ENCODE results near the gene IGFN1. TPM values are rescaled to one million over a fixed set of nuclear protein-coding genes. Genes with fewer than 3 reads are reported as not detected.

The IGFN1 gene
- polyA plus RNA-seq, 1 of the 3 experiments (the other 2 are of a cell fraction): 0.18 TPM

GRCh38 chr1:201229771-201230635 lies 39.4 kb downstream of the IGFN1 start:
- Histone ChIP-seq H3F3A (replicated peaks; ENCODE audit: insufficient read depth) (peaks cover 2% of the 10 kb centered on the region), H3K4me3 (ENCODE audit: low read depth in 2 of 2, low read length in 1 of 2) (no peak overlapping the region), H3K27me3 (ENCODE audit: insufficient read depth) (no peaks in the 10 kb centered on the region), H3K4me2 (peak overlapping the region; percentile 15; the same call in 1 of the 2 replicates), H3K36me3 (replicated peaks in 1 of 2; ENCODE audit: control insufficient read depth in 1 of 2, insufficient read depth in 2 of 2, low read length in 1 of 2) (no peaks in the 10 kb centered on the region), H3K27ac (ENCODE audit: low read depth in 2 of 2, low read length in 1 of 2) (no peak overlapping the region), H3K9me2 (no peaks in the 10 kb centered on the region), H4K20me1 (ENCODE audit: insufficient read depth) (no peaks in the 10 kb centered on the region), H3K9ac (no peak overlapping the region), H3K79me2 (ENCODE audit: insufficient read depth) (no peaks in the 10 kb centered on the region), H2AFZ (ENCODE audit: low read depth) (no peak overlapping the region), H3K9me3 (no peaks in the 10 kb centered on the region), H3K4me1 (ENCODE audit: control insufficient read depth in 1 of 2, insufficient read depth in 2 of 2, low read depth in 1 of 2, low read length in 1 of 2) (no peaks in the 10 kb centered on the region)
- WGBS (ENCODE audit: low lambda C conversion rate): 68% methylated on average over 5 of the region's 6 CpGs
- DNase-seq: no peak
- POLR2A ChIA-PET: no interaction called here
- CTCF ChIA-PET: interaction anchor here (1.3 to 1.7 kb wide), 2 partner anchors 24 to 131 kb away, joined by 3 read pairs; no protein-coding TSS in a partner anchor
- TF ChIP-seq TAF1 (IDR thresholded peaks at IDR 0.05; ENCODE audit: borderline replicate concordance, low read depth, low read length) (no peak), TCF12 (IDR thresholded peaks at IDR 0.05) (no peak), RAD21 (IDR thresholded peaks at IDR 0.05; ENCODE audit: low read length) (peak; percentile 16; the same call in 1 of the 2 replicates), FOXM1 (IDR thresholded peaks at IDR 0.05; ENCODE audit: low read depth) (no peak), IRF3 (IDR thresholded peaks at IDR 0.05; ENCODE audit: low read depth, low read length) (no peak), PBX3 (IDR thresholded peaks at IDR 0.05) (no peak), FOSL2 (IDR thresholded peaks at IDR 0.05; ENCODE audit: borderline replicate concordance, low read depth) (peak; percentile 19; the same call in 1 of the 2 replicates), CTCF (IDR thresholded peaks at IDR 0.05) (peak; percentile 15; the same call in 1 of the 2 replicates)

- H3K4me2 ChIP-seq: no peak overlapping the region
- TF ChIP-seq YY1 (IDR thresholded peaks at IDR 0.05; ENCODE audit: low read depth) (no peak), FOSL2 (IDR thresholded peaks at IDR 0.05; ENCODE audit: borderline replicate concordance, low read depth) (no peak), TAF1 (IDR thresholded peaks at IDR 0.05; ENCODE audit: borderline replicate concordance, low read depth, low read length) (no peak), JUND (IDR thresholded peaks at IDR 0.05) (no peak), ZBTB33 (IDR thresholded peaks at IDR 0.05; ENCODE audit: borderline replicate concordance, low read depth) (no peak), PBX3 (IDR thresholded peaks at IDR 0.05) (no peak), GABPA (IDR thresholded peaks at IDR 0.05; ENCODE audit: low read depth) (no peak), GATA2 (CRISPR knock-in tag; IDR thresholded peaks at IDR 0.05) (no peak), FOXJ3 (CRISPR knock-in tag; IDR thresholded peaks at IDR 0.05) (no peak), TCF12 (IDR thresholded peaks at IDR 0.05) (no peak), NFIC (IDR thresholded peaks at IDR 0.05; ENCODE audit: borderline replicate concordance) (no peak), CHD2 (IDR thresholded peaks at IDR 0.05; ENCODE audit: low read length, partially characterized antibody) (no peak)
- TF ChIP-seq, protein P1, sequence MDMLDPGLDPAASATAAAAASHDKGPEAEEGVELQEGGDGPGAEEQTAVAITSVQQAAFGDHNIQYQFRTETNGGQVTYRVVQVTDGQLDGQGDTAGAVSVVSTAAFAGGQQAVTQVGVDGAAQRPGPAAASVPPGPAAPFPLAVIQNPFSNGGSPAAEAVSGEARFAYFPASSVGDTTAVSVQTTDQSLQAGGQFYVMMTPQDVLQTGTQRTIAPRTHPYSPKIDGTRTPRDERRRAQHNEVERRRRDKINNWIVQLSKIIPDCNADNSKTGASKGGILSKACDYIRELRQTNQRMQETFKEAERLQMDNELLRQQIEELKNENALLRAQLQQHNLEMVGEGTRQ (IDR thresholded peaks at IDR 0.05; ENCODE audit: borderline replicate concordance, low read depth, low read length): no peak
- no peak overlapping the region for H3K9ac ChIP-seq
- H3F3A ChIP-seq (replicated peaks; ENCODE audit: insufficient read depth): peaks cover 2% of the 10 kb centered on the region
- WGBS (ENCODE audit: low lambda C conversion rate): 45% methylated on average over 4 of the region's 4 CpGs
- no peaks in the 10 kb centered on the region for H4K20me1 ChIP-seq (ENCODE audit: insufficient read depth)
- no peak for DNase-seq
- no peaks in the 10 kb centered on the region for H3K9me2 ChIP-seq
- POLR2A ChIA-PET: no interaction called here
- no peak overlapping the region for H3K27ac ChIP-seq (ENCODE audit: low read depth in 2 of 2, low read length in 1 of 2)
- H3K27me3 ChIP-seq (ENCODE audit: insufficient read depth): no peaks in the 10 kb centered on the region
- CTCF ChIA-PET: interaction anchor here (1.3 to 1.7 kb wide), 2 partner anchors 23 to 131 kb away, joined by 3 read pairs; no protein-coding TSS in a partner anchor
- H2AFZ ChIP-seq (ENCODE audit: low read depth): no peak overlapping the region
- H3K9me3 ChIP-seq: no peaks in the 10 kb centered on the region
- no peaks in the 10 kb centered on the region for H3K79me2 ChIP-seq (ENCODE audit: insufficient read depth)
- no peaks in the 10 kb centered on the region for H3K36me3 ChIP-seq (replicated peaks in 1 of 2; ENCODE audit: control insufficient read depth in 1 of 2, insufficient read depth in 2 of 2, low read length in 1 of 2)
- H3K4me3 ChIP-seq (ENCODE audit: low read depth in 2 of 2, low read length in 1 of 2): no peak overlapping the region
- H3K4me1 ChIP-seq (ENCODE audit: control insufficient read depth in 1 of 2, insufficient read depth in 2 of 2, low read depth in 1 of 2, low read length in 1 of 2): no peaks in the 10 kb centered on the region
Observed at GRCh38 chr1:201230676-201231075, 40.1 kb downstream of the IGFN1 start.
